Glutamatergic neuron (in vitro differentiated cells): ENCODE measurements around the gene ADGRD1. TPM values are rescaled to one million over a fixed set of nuclear protein-coding genes. Genes with fewer than 3 reads are reported as not detected.

ENCODE experiments used
- DNase-seq: peaks from one replicate; pipeline ENCODE4 v3.0.0; 2022
- H3K27ac Mint-ChIP-seq: one replicate; pipeline ENCODE4 v1.8.0; 2020; ENCODE audit warnings: mild to moderate bottlenecking, mixed read lengths, inconsistent platforms; ENCODE audit not compliant: unreplicated experiment
- H3K27me3 Mint-ChIP-seq: one replicate; pipeline ENCODE4 v1.8.0; 2020; ENCODE audit warnings: mild to moderate bottlenecking, moderate library complexity, mixed read lengths, inconsistent platforms; ENCODE audit not compliant: unreplicated experiment
- H3K36me3 Mint-ChIP-seq: one replicate; pipeline ENCODE4 v1.8.0; 2020; ENCODE audit warnings: mild to moderate bottlenecking, mixed read lengths, inconsistent platforms; ENCODE audit not compliant: unreplicated experiment
- H3K4me1 Mint-ChIP-seq: one replicate; pipeline ENCODE4 v1.8.0; 2020; ENCODE audit warnings: mild to moderate bottlenecking, low read depth, mixed read lengths, inconsistent platforms; ENCODE audit not compliant: unreplicated experiment
- H3K4me3 Mint-ChIP-seq: one replicate; pipeline ENCODE4 v1.8.0; 2020; ENCODE audit warnings: mild to moderate bottlenecking, mixed read lengths, inconsistent platforms; ENCODE audit not compliant: unreplicated experiment
- H3K9me3 Mint-ChIP-seq: one replicate; pipeline ENCODE4 v1.8.0; 2020; ENCODE audit warnings: mild to moderate bottlenecking, moderate library complexity, mixed read lengths, inconsistent platforms; ENCODE audit not compliant: unreplicated experiment
- CTCF ChIP-seq: fragments of 200-600 bp; sonication (generic); IDR thresholded peaks from one replicate; pipeline ENCODE4 v1.5.0; 2021; ENCODE audit not compliant: partially characterized antibody, unreplicated experiment
- total RNA-seq: library from RNA; stranded (reverse); fragmentation: NEBNext Ultra II Directional; extraction: Animal tissue kit (Norgen Biotek cat#: 25700); gene quantifications from one replicate; pipeline ENCODE4 v1.2.1, GENCODE V29; 2021; ENCODE audit not compliant: unreplicated experiment

The ADGRD1 gene
- total RNA-seq, 1 donor from 2014 or later = 0.96 TPM

GRCh38 chr12:131049549-131050339 is 96.0 kb downstream of the ADGRD1 start:
- H3K4me3 Mint-ChIP-seq = no peak overlapping the region
- peaks cover 3% of the 10 kb centered on the region for H3K4me1 Mint-ChIP-seq
- peaks cover 7% of the 10 kb centered on the region for H3K9me3 Mint-ChIP-seq
- TF ChIP-seq CTCF = no peak
- no peak overlapping the region for H3K27ac Mint-ChIP-seq
- no peak for DNase-seq
- peaks cover 11% of the 10 kb centered on the region for H3K27me3 Mint-ChIP-seq
- peaks cover 4% of the 10 kb centered on the region for H3K36me3 Mint-ChIP-seq

- Mint-ChIP-seq H3K27me3 (peaks cover 11% of the 10 kb centered on the region), H3K27ac (no peak overlapping the region), H3K36me3 (peaks cover 4% of the 10 kb centered on the region), H3K4me3 (no peak overlapping the region), H3K9me3 (peaks cover 7% of the 10 kb centered on the region), H3K4me1 (peaks cover 3% of the 10 kb centered on the region)
- no peak for DNase-seq
- no peak for TF ChIP-seq CTCF
These were observed 96.9 kb downstream of the ADGRD1 start for GRCh38 chr12:131050463-131051154.

GRCh38 chr12:131051155-131051473 is 97.4 kb downstream of the ADGRD1 start:
- H3K4me3 Mint-ChIP-seq = no peak overlapping the region
- no peak for DNase-seq
- no peak overlapping the region for H3K27ac Mint-ChIP-seq
- TF ChIP-seq CTCF = no peak
- peaks cover 7% of the 10 kb centered on the region for H3K9me3 Mint-ChIP-seq
- H3K4me1 Mint-ChIP-seq = peaks cover 3% of the 10 kb centered on the region
- H3K27me3 Mint-ChIP-seq = peaks cover 7% of the 10 kb centered on the region
- H3K36me3 Mint-ChIP-seq = peaks cover 4% of the 10 kb centered on the region

GRCh38 chr12:131052063-131052781 is 98.5 kb downstream of the ADGRD1 start:
- Mint-ChIP-seq H3K36me3 (peaks cover 4% of the 10 kb centered on the region), H3K4me1 (peaks cover 11% of the 10 kb centered on the region), H3K9me3 (peaks cover 7% of the 10 kb centered on the region), H3K27ac (no peak overlapping the region), H3K4me3 (no peak overlapping the region), H3K27me3 (peaks cover 10% of the 10 kb centered on the region)
- TF ChIP-seq CTCF = no peak
- no peak for DNase-seq
